Measurements from ENCODE around the gene INPP4B. TPM values are rescaled to one million over a fixed set of nuclear protein-coding genes. Genes with fewer than 3 reads are reported as not detected.

Gene INPP4B
- total RNA-seq, 1 donor from 2014 or later = 27.0 TPM

DNA sequence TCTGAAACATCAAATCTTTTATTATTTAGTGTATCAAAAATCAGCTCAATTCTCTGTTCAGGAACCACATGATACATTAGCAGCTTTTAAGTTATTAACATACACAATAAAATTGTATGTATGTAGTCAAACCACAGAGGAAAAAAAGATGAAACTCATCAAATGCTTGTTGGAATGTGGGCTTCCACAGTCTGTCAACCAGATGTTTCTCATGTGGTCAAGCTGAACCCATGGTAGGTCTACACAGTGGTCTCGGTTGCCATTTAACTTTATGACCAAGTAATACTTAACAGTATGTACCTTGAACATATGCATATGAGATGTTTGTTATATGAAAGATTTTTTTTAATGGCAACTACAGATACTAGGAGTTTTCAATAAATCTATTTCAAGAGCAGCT lies 781.9 kb downstream of the INPP4B start:
- intact Hi-C loops (cut with micrococcal nuclease) = no loop called here

- intact Hi-C loops (cut with micrococcal nuclease) = no loop called here
Measured at GRCh38 chr4:142045996-142046395, 800.1 kb downstream of the INPP4B start.

GRCh38 chr4:142044271-142044670 lies 801.8 kb downstream of the INPP4B start:
- intact Hi-C loops (cut with micrococcal nuclease) = no loop called here

DNA sequence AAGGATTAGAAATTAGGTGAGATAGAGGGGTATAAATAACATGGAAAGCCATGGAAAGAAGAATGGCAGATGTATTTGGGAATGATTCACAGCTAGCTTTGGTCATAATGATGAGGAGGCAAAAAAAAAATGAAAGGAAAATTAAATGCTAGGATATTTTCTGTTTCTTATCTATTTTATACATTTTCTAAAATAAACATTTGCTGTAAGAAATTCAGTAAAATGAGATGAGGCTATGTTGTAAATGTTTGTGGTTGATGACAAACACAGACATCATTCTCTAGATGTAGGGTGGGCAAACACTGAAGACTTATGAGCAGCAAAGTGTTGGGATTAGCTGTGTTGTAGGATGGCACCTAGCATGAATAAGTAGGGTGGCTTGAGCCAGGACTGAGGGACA lies 802.6 kb downstream of the INPP4B start:
- intact Hi-C loops (cut with micrococcal nuclease) = no loop called here

- intact Hi-C loops (cut with micrococcal nuclease) = no loop called here
Measured at GRCh38 chr4:142041788-142042187, 804.3 kb downstream of the INPP4B start.

DNA sequence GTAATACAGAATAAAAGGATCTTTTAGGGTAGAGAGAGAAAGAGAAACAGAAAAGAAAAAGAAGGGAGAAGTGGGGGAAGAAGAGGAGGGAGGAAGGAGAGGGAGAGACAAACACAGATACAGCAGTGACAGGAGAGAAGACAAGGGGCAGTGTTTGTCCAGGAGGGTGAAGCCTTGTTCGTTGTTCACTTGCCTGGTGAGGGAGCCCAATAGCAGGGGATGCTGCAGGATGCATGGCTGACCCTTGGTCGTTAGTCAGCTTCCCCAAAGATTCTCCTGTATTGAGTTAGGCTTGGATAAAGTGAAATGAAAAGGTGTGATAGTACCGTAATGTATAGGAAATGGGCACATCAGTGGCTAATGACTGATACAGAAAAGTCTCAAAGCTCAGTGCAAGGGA lies 806.1 kb downstream of the INPP4B start:
- intact Hi-C loops (cut with micrococcal nuclease) = no loop called here

- intact Hi-C loops (cut with micrococcal nuclease) = no loop called here
Measured at GRCh38 chr4:142036795-142037583, 809.1 kb downstream of the INPP4B start.

- intact Hi-C loops (cut with micrococcal nuclease) = no loop called here
Measured at GRCh38 chr4:142035566-142035965, 810.5 kb downstream of the INPP4B start.

DNA sequence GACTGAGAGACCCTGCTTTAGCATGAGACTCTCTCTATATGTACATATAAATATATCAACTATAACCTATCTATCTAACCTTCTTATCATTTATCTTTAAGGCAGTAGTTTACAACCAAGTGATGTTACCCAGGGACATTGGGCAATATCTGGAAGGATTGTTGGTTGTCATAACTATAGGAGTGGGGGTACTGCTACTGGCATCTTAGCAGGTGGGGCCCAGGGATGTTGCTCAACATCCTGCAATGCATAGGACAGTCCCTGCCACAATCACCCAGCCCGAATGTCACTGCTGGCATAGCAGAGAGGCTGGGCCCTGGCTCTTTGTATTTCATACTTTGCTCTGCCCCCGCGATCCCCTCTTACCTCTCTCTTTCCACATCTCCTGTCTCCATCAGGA lies 812.0 kb downstream of the INPP4B start:
- intact Hi-C loops (cut with micrococcal nuclease) = no loop called here

DNA sequence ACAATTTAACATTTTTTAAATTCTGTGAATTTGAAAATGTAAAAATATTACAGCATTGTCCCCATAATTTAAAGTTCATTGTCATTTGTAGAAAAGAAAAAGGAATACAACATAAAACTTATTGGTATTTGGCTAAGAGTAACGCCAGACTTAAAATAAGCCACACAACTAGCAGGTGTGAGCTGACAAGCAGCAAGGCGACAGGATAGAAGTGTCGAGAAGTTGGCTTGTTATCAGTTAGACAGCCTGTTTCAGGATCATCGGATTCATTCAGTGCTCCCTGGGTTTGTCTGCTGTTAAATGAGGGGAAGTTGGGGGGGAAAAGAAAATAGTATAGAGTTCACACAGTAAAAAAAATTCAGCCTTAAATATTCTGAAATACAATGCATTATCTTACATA lies 816.1 kb downstream of the INPP4B start:
- intact Hi-C loops (cut with micrococcal nuclease) = no loop called here

DNA sequence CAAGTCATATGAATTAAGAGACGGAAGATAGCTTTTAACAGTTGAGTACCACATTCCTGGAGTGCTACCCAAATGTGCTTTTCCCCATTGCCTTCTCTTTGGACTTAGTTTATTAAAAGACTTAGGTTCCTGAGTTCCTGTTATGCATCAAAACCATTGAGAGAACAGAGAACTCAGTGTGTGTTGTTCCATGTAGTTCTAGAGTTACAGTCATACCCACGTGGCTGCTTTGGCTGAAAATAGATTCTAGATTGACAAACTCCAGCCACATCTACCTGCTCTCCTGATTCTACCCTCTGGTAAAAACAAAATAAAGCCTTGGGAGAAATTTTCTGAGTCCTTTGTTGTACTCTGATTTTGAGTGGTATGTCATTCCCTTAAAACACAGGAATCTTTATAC lies 824.3 kb downstream of the INPP4B start:
- intact Hi-C loops (cut with micrococcal nuclease) = no loop called here

DNA sequence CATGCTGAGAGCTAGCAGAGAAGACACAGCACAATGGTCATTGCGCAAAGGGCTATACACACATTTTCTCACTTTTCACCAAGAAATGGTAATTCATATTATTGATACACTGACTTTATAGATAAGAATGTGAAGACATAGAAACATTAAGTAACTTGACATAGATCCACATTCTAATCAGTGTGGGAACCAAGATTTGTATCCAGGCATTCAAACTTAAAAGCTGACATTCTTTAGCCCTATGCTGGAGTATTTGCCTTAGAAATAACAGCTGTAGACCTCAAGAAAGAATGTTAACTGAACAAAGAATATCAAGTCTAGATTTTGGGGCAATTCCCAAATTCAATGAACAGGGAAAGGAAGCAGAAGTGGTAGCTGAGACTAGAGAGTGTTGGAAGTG lies 824.9 kb downstream of the INPP4B start:
- intact Hi-C loops (cut with micrococcal nuclease) = no loop called here

DNA sequence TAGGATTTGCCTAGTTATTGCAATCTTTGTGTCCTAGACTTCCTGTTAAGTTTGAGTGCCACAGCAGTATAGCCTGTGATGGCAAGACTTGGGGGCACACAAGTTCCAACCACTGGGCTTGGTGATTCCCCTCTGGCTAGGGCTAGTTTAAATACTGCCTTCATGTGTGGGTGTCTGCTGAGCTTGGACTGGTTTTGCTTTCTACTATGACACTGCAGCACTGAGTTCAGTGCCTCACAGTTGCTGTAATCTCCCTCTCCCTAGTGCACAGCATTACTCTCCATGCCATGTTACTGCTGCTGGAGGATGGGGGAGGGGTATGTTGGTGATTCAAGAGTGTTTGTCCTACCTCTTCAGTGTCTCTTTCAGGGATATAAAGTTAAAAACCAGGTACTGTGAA lies 830.1 kb downstream of the INPP4B start:
- intact Hi-C loops (cut with micrococcal nuclease) = no loop called here

GRCh38 chr4:142009751-142010150 lies 836.4 kb downstream of the INPP4B start:
- intact Hi-C loops (cut with micrococcal nuclease) = no loop called here

DNA sequence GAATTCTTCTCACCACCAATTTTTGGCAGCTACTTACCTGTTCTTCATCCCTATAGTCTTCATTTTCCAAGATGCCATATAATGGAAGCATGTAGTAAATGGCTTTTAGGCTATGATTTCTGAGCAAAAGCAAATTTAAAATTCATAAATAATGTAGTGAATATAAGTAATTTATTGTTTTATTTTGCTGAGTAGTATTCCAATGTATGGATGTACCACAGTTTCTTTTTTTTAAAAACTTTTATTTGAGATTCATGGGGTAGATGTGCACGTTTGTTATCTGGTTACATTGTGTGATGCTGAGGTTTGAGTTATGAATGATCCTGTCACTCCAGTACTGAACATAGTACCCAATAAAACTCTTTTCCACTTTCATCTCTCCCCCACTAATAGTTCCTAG lies 840.6 kb downstream of the INPP4B start:
- intact Hi-C loops (cut with micrococcal nuclease) = no loop called here

GRCh38 chr4:141999446-142000143 lies 846.5 kb downstream of the INPP4B start:
- intact Hi-C loops (cut with micrococcal nuclease) = no loop called here

- intact Hi-C loops (cut with micrococcal nuclease) = no loop called here
Measured at GRCh38 chr4:141995056-141995455, 851.0 kb downstream of the INPP4B start.

DNA sequence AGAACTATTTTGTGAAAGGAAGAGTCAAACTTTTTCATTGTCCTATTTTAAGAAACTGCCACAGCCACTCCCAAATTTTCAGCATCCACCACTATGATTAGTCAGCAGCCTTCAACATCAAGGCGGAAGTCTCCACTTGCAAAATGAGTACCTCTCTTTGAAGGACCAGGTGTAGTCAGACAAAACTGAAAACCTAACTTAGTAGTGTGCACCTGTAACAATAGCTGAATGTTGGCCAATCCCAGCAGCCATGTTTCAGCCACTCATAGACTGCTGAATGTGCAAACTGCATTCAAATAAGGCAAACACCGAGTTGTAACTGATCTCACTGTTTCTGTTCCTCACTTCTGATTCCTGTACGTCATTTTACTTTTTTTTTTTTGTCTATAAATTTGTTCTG lies 868.7 kb downstream of the INPP4B start:
- intact Hi-C loops (cut with micrococcal nuclease) = no loop called here

Measured in T-helper 1 cell treated with Interleukin-12 subunit alpha and Interleukin-12 subunit beta and Interleukin-4 antibody, amounts not matched to agents 30 ng/mL and 1 ng/mL, for 36 hours (primary cell).